BJ (cell line): Measurements from ENCODE around the gene BAIAP2. TPM values are rescaled to one million over a fixed set of nuclear protein-coding genes. Genes with fewer than 3 reads are reported as not detected.
A peak's percentile ranks its signal among the peaks of the same experiment; 100 is the strongest.

Source experiments
- CTCF ChIA-PET: fragments of 350-600 bp; formaldehyde crosslinking; extraction: SDS; loops from one replicate; lab custom pipeline; 2021; ENCODE audit warnings: antibody characterized with exemption, inconsistent platforms; lab: Yijun Ruan, JAX
- POLR2A ChIA-PET: fragments of 300-600 bp; sonication (Branson Sonifier 250); formaldehyde crosslinking; extraction: SDS; loops from one replicate; lab custom pipeline; 2021; ENCODE audit warnings: antibody characterized with exemption; lab: Charles Lee
- DNase-seq: peaks from one replicate; pipeline ENCODE4 v3.0.0-alpha.2; 2011; ENCODE audit warnings: low read depth
- H3K27me3 ChIP-seq: 2 replicates; pipeline ENCODE4 v1.6.0; 2011; ENCODE audit warnings: low read length; ENCODE audit not compliant: control insufficient read depth, insufficient read depth
- H3K36me3 ChIP-seq: 2 replicates; pipeline ENCODE4 v1.5.1; 2011; ENCODE audit warnings: low read length; ENCODE audit not compliant: control insufficient read depth, insufficient read depth
- H3K4me3 ChIP-seq: 2 replicates; pipeline ENCODE4 v1.5.1; 2011; ENCODE audit warnings: low read depth, mild to moderate bottlenecking, control low read depth, low read length
- CTCF ChIP-seq: IDR thresholded peaks from 2 replicates; pipeline ENCODE4 v1.5.1; 2011; ENCODE audit warnings: low read depth, mild to moderate bottlenecking, control low read depth, inconsistent platforms, low read length, moderate library complexity; ENCODE audit not compliant: insufficient read depth
- polyA plus RNA-seq: library from polyadenylated mRNA; depleted of rRNA; stranded (reverse); fragments of >200 nt; gene quantifications from 2 replicates; pipeline ENCODE4 v1.2.3, GENCODE V29; 2011

The BAIAP2 gene
- polyA plus RNA-seq, 1 experiment: 12.1 TPM

- no peak overlapping the region for H3K4me3 ChIP-seq
- no peaks in the 10 kb centered on the region for H3K27me3 ChIP-seq
- no peak for DNase-seq
- POLR2A ChIA-PET: no interaction called here
- TF ChIP-seq CTCF: no peak
- CTCF ChIA-PET: interaction anchor here (0.8 to 4.7 kb wide), 6 partner anchors 12 to 82 kb away, joined by 3 to 22 read pairs (median 7); no protein-coding TSS in a partner anchor
- peaks cover 7% of the 10 kb centered on the region for H3K36me3 ChIP-seq
These were observed 2.3 kb downstream of the BAIAP2 start for GRCh38 chr17:81037026-81037797.

DNA sequence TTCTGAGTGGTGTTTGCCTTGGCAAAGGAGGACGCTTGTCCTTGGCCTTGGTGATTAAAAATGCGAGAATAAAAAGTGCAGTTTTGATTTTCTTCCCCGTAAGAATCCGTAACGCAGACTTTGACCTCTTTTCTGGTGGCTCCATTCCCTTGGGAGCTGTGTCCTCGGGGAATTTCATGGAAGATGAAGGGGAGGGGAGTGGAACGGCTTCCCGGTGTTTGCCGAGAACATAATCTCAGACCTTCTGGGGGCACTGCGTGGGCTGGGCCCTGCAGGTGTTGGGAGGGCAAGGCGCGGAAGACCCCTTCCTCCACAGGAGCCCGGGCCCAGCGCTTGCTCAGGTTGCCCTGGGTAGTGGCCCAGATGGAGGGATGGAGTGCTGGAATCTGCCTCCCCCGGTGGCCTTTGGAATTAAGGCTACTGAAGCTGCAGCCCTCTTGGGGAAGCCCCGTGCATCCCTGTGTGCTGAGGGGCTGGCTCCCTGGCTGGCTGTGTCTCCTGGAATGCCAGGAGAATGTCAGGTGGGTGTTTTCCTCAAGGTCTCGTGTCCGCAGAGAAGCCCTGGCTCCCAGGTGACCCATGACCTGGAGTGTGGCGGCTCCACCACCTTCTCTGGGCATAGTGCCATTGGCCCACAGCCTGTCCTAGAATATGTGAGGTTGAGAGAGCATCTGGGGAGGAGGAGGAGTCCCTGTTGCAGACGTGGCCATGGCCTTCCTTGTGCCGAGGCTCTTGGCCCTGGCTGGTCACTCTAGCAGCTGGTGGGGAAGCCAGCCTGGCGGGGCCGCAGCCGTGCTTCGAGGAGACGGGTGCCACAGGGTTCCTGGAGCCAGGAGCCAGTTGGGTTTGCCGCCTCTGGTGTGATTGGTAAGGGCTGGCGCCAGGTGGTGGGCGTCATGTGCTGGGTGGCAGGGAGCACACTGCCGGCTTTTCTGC is 3.1 kb downstream of the BAIAP2 start:
- POLR2A ChIA-PET: no interaction called here
- DNase-seq: no peak
- TF ChIP-seq CTCF: no peak
- Histone ChIP-seq H3K27me3 (no peaks in the 10 kb centered on the region), H3K36me3 (peaks cover 4% of the 10 kb centered on the region; the same call in 1 of the 2 replicates), H3K4me3 (no peak overlapping the region)
- CTCF ChIA-PET: interaction anchor here (0.8 to 4.7 kb wide), 3 partner anchors 60 to 81 kb away, joined by 3 to 22 read pairs (median 7); no protein-coding TSS in a partner anchor

- POLR2A ChIA-PET: no interaction called here
- CTCF ChIA-PET: interaction anchor here (0.8 to 2.2 kb wide), 4 partner anchors 12 to 63 kb away, joined by 3 to 11 read pairs (median 4); no protein-coding TSS in a partner anchor
- no peak for TF ChIP-seq CTCF
- DNase-seq: no peak
- Histone ChIP-seq H3K27me3 (no peaks in the 10 kb centered on the region), H3K4me3 (no peak overlapping the region), H3K36me3 (peaks cover 2% of the 10 kb centered on the region; the same call in 1 of the 2 replicates)
These were observed 4.1 kb downstream of the BAIAP2 start for GRCh38 chr17:81039096-81039495.

GRCh38 chr17:81039854-81040758 is 5.2 kb downstream of the BAIAP2 start:
- Histone ChIP-seq H3K27me3 (no peaks in the 10 kb centered on the region), H3K4me3 (no peak overlapping the region), H3K36me3 (peaks cover 2% of the 10 kb centered on the region; the same call in 1 of the 2 replicates)
- DNase-seq: peak; percentile 49
- CTCF ChIA-PET: interaction anchor here (0.7 to 2.2 kb wide), 9 partner anchors 11 to 939 kb away, joined by 3 to 11 read pairs (median 4); partner anchors contain the start of gene GAA
- TF ChIP-seq CTCF: no peak
- POLR2A ChIA-PET: no interaction called here
